GM12801 (cell line): ENCODE results near the gene BNIP3.

Source experiments
- CTCF ChIP-seq: IDR thresholded peaks from one replicate; pipeline ENCODE4 v1.5.1; 2011; ENCODE audit warnings: control low read depth; ENCODE audit not compliant: insufficient read length; ENCODE audit errors: extremely low read depth

The BNIP3 gene

GRCh38 chr10:131993275-131993674 is 11.6 kb upstream of the BNIP3 start:
- TF ChIP-seq CTCF: no peak

DNA sequence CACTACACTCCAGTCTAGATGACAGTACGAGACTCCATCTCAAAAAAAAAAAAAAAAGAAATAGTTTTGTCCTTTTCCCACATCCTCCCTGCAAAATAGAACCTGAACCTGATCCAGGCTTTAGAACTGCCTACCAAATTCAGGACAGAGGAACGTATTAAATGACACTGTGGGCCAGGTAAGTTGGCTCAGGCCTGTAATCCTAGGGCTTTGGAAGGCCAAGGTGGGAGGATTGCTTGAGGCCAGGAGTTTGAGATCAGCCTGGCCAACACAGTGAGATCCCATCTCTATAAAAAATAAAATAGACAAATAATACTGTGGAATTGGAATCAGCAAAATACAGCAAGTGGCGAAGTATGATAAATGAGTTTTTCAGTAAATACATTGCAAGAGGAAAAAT is 10.0 kb upstream of the BNIP3 start:
- no peak for TF ChIP-seq CTCF

DNA sequence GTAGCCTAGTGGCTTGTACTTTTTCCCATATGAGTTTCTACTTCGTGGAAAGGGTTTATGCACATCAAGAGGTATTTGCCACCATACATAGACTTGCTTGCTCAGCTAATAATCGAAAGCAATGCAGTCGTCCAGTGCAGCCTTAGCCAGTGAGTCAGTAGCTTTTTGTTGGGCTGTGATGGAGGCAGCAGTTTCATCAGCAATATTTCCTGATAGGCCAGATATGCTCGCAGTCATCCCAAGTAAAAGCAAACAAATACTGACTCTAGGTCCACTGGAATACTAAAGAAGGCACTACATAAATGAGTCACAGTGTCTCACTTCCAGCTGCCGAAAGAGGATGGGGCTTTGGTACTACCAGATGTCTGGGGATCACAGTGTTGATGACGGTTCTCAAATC is 2.1 kb upstream of the BNIP3 start:
- TF ChIP-seq CTCF: no peak

DNA sequence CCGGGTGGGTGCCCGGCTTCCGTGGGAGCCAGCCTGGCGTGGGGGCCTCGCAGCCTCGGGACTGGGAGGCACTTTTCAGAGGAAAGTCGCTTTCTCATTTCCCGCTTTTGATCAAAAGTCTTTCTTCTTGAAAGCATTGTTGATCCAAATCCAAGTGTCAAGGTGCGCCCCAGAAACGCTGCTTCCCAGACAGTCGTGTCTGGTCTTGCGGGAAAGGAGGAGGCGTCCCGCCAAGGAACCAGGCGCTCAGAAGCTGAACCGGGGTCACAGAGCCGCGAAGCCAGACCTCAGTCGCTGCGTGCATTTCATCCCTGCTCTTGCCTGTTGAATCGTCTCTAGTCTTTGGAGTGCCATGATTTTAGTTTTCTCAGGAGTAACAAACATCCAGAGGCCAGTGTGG is 1.1 kb upstream of the BNIP3 start:
- no peak for TF ChIP-seq CTCF

DNA sequence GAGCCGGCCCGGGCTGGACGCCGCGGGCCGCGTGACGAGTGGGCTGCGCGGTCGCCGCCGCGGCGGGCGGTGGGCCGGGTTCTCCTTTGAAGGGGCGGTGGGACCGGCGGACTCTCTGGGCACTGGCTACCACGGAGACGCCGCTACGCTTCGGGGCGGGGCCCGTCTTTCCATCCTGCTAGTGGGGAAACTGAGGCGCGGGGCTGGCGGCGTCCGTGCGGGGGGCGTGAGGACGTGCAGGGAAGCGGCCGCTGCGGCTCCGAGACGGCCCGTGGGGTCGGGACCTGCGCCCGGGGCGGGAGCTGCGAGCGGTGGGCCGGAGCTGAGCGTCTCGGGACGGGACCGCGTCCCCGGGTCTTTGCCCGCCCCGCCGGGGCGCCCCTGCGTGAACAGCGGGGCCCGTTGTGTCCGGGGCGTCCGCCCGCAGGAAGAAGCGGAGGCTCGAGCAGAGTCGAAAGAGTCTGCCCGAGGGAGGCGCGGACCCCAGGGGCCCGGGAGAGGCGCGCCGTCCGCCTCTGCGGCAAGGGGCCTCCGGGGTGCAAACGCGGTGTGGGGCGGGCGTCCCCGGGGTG is 548 bp upstream of the BNIP3 start:
- TF ChIP-seq CTCF: no peak

GRCh38 chr10:131980761-131981428 is 828 bp downstream of the BNIP3 start:
- TF ChIP-seq CTCF: no peak

GRCh38 chr10:131980321-131980720 is 1.4 kb downstream of the BNIP3 start:
- TF ChIP-seq CTCF: no peak
